SIG-M5 (cell line): ENCODE results near the gene ATOSA.
A peak's percentile ranks its signal among the peaks of the same experiment; 100 is the strongest.

Source experiments
- DNase-seq: peaks from one replicate; lab custom pipeline; 2025; lab: John Stamatoyannopoulos, UW

The ATOSA gene

GRCh38 chr15:52651868-52652267 lies 27.3 kb downstream of the ATOSA start:
- DNase-seq = peak; percentile 19

- no peak for DNase-seq
These were observed 28.1 kb downstream of the ATOSA start for GRCh38 chr15:52651114-52651513.

DNA sequence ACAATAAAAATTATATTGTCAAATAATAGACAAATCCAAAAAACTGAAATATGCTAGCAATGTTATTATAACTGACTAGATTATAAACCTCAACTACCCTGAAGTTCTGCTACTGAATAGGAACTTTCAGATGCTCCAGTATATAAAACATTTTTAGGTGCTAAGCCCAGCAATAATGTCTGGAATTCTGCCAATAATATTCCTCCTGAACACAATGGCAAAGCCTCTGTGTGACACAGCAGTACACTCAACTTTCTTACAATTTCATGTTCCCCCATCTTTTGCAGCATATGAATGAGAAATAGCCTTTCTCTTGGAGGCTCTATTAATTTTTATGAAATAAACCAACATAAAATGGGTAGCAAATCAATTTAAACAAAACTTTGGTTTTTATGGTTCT lies 29.5 kb downstream of the ATOSA start:
- no peak for DNase-seq

- no peak for DNase-seq
These were observed 33.3 kb downstream of the ATOSA start for GRCh38 chr15:52645916-52646315.

- no peak for DNase-seq
These were observed 36.5 kb downstream of the ATOSA start for GRCh38 chr15:52642386-52643361.

GRCh38 chr15:52636459-52636858 lies 42.7 kb downstream of the ATOSA start:
- no peak for DNase-seq

- DNase-seq = no peak
These were observed 43.3 kb downstream of the ATOSA start for GRCh38 chr15:52635908-52636307.
